Suppressor macrophage treated with lipopolysaccharide for 4 hours (primary cell): ENCODE measurements around the gene NHERF1.

Source experiments
- DNase-seq: peaks from one replicate; pipeline ENCODE4 v3.0.0-alpha.2; 2020

The NHERF1 gene

DNA sequence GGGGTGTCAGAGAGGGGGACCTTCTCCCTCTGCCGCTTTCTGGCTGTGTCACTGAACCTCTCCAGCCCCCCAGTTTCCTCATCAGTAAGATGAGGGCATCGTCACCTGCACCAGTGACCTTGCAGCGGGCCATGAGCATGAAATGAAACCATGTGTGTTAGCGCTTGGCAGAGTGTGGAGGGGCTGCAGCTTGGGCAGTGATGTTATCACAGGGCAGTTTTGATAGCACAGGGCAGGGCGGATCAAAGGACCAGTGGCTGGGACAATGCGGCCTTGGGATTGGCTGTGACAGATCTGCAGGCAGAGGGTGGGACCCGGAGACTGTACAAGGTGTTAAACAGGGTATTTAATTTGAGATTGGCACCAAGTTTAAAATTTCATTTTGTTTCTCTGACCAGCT lies 66.6 kb downstream of the NHERF1 start:
- no peak for DNase-seq

DNA sequence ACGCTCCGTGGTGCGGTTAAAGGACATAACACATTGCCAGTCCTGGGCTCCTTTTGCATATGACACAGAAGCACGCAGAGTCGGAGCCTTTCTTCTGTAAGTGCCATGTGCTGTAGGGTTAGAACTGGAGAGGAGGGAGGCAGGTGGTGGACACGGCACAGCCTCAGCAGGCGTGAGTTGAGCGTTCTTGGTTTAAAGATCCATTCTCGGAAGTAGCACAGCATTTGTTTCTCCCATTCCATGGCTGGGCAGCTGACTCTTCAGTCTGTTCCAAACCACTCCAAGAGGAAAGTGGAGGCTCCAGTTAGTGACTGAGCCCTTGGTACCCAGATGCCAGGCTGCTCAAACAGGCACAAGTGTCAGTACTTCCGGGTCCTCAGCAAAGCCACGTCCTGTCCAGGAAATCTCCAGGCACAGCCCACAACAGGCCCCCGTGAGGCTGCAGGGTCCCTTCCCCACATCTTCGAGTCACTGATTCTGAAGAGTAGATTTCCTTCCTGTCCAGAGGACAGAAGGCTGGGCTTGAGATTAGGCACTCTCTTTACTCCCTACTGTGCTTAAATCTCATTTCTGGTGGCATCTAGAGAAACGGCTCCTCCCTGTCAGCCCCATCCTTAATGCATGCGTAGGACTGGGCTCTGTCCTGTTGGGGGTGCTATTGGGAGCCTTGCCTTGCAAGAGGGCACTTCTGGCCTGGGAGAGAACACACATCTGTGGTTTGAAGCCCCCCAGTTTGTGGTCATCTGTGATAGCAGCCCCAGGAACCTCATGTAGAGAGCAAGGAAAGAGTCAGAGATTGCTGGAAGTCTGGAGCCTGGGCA lies 67.3 kb downstream of the NHERF1 start:
- DNase-seq, result no peak

DNA sequence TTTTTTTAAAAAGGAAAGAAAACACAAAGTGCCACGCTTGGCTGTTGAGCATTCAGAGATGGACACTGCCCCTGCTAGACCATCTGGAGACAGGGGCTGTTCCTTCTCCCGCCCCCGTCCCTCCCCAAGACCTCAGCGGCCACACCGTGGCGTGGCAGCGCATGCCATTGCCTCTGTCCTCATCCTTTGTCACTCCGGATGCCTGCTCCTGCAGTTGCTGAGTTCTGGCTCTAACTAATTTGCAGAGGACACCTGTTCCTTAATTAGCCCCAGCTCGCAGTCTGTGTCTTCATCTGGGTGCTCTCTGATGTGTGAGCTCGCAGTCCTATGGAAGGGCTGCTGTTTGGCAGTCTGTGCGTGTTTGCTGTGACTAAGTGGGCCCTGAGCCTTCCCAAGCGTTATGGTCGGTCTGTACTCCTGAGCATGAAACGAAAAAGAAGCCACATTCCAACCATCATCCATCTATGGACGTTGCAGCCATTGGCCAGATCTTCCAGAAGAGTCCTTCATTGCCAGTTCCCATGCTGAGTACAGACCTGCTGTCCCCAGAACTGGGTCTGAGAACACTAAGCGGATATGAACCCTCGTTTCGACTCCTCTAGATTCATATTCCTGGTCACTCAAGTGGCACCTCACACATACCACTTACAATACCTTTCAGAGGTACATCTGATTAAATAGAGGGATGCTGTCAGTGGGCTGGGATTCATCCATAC lies 68.6 kb downstream of the NHERF1 start:
- no peak for DNase-seq

DNA sequence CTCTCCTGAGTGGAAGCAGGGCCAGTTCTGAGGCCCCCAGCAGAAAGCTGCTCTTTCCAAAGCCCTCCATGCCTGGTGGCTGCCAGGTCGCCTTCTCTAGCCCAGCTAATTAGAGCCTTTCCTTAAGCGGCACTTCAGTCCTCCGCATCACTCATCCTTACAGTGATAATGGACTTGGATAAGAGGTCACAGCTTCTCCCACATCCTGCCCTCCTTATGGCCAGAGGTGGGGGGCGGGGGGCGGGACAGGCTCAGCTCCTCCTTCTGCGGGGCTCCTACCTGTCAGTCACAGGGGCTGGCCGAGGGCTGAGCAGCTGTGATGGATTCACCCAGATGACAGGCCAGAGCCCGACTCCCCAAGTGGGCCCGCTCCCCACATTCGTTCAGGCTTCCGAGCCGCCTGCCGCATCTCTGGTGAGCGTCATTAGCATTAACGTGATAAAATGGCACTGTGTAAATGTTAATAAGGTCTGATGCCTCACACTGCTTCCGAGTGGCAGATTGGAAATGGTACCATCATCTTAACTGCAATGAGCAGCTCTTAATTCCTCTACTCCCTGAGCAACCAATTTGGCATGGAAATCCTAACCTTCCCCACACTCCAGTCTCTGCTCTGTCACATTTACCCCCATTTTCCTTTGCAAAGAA lies 70.0 kb downstream of the NHERF1 start:
- no peak for DNase-seq
